ENCODE data around the gene CFAP46.
A peak's percentile ranks its signal among the peaks of the same experiment; 100 is the strongest.
"Not testable (repeated sequence)": the region's sequence is repeated elsewhere in the genome, so short reads cannot be mapped to it uniquely, and the experiment has no call there.

CFAP46 gene

DNA sequence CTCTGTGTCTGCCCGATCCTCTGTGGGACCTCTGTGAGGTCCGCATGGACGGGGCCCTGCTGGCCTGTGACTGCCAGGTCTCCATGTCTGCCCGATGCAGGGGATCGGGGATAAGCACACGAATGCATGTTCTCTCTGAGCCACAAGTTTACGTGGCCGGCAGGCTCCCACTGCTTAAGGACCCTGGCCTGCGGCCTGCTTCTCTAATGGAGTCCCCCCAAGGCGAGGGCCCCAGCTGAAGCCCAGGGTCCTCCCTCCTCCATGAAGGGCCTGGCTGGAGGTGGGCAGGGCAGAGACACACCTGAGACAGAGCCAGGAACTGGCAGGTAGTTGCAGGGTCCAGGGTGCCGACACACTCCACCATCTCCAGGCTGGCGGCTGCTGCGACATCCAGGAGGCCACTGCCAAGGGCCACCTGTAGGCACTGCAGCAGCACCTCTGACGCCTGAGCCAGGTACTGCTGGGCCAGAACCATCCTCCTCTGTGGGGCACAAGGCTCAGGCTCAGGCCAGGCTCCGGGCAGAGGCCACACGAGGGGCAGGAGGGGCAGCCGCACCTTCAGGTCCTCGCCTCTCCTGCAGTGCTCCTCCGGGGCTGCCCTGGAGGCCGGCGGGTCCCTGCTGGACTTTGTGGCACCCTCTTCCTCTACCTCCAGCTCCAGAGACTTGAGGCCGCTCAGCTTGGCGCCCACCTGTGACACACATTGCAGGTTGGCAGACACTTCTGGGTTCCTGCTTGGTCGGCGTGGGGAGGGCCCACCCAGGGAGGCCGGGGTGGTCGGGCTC, 95.5 kb downstream of the CFAP46 start:
- no peak for DNase-seq (ENCODE audit: low read depth in 1 of 2, low spot score in 1 of 2)

DNA sequence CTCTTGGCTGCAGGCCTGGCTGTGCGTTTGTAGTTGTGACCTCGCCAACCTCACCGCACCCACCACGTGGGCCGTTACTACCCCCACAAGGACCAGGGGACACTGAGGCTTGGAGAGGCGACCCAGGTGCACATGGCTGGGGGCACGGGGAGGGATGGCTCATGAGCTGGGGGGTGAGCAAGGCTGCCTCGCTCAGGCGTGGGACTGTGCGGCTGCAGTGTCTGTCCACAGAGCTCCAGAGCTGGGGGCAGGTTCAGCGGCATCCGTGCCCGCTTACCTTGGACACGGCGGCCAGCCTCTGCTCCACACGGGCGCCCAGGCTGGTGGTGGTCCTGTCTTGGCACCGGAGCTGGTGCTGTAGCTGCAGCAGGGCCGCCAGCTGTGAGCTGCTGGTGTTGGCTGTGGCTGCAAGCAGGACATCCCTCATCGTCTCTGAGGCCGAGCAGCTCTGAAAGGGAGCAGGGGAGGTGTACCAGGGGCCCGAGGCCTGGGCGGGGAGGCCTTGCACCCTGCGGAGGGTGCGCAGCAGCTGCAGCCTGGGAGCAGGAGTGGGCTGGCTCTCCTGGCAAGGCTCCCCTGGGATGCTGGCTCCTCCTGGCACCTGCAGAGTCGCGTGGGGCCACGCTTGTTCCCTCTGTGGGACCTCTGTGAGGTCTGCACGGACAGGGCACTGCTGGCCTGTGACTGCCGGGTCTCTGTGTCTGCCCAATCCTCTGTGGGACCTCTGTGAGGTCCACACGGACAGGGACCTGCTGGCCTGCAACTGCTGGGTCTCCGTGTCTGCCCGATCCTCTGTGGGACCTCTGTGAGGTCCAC, 96.4 kb downstream of the CFAP46 start:
- no peak for DNase-seq (ENCODE audit: low read depth in 1 of 2, low spot score in 1 of 2)

DNA sequence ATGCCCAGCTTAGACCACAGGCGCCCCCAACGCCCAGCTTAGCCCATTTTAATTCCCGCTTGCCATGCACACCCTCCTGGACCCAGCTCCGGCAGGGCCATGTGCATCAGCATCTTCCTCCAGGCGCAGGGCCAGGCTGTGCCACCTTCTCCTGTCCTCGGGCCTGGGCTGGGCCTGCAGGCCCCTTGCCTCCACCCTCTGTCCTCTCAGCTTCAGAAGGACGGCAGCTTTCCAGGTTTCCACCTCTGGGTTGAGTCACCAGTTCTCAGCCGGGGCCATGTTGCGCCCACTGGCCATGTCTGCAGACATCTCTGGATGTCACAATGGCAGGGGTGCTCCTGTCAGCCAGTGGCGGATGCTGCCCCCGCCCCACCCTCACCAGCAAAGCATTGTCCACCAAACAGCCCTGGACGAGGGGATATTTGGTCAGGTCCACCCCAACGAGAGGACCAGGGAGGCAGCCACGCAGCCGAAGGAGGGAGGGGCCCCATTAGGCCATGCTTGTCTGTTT, 97.3 kb downstream of the CFAP46 start:
- DNase-seq (ENCODE audit: low read depth in 1 of 2, low spot score in 1 of 2) = no peak

DNA sequence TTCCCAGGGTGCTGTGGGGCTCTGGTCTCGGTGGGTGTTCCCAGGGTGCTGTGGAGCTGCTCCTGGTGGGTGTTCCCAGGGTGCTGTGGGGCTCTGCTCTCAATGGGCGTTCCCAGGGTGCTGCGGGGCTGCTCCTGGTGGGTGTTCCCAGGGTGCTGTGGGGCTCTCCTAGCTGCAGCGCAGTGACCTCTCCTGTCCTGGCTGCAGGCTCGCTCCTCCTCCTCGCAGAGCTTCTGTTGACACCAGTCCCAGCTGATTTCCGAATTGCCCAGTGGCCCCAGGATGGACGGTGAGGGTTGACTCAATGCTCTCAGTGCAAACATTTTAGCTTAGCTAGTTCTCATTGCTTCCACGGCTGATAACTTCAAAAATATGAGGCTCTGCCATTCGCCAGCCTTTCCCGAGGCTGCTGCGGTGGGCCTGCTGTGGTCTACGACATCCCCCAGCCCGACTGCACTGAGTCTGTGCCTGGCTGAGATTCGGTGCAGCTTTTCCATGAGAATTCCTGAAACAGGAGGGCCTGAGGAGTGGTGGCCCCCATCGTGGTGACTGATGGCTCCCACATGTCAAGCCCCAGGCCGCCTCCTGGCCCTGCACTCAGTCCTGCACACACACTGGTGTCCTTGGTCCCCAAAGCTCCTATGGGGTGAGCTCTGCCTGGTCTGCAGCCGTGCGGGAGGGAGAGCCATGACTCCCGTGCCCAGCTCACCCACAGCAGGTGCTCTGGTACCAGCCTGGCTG, 98.1 kb downstream of the CFAP46 start:
- DNase-seq (ENCODE audit: low read depth in 1 of 2, low spot score in 1 of 2) = no peak

DNA sequence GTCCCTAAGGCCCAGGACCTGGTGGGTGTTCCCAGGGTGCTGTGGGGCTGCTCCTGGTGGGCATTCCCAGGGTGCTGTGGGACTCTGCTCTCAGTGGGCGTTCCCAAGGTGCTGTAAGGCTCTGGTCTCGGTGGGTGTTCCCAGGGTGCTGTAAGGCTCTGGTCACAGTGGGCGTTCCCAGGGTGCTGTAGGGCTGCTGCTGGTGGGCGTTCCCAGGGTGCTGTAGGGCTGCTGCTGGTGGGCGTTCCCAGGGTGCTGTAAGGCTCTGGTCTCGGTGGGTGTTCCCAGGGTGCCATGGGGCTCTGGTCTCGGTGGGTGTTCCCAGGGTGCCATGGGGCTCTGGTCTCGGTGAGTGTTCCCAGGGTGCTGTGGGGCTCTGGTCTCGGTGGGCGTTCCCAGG, 99.1 kb downstream of the CFAP46 start:
- not testable (repeated sequence) for DNase-seq (ENCODE audit: low read depth in 1 of 2, low spot score in 1 of 2)

DNA sequence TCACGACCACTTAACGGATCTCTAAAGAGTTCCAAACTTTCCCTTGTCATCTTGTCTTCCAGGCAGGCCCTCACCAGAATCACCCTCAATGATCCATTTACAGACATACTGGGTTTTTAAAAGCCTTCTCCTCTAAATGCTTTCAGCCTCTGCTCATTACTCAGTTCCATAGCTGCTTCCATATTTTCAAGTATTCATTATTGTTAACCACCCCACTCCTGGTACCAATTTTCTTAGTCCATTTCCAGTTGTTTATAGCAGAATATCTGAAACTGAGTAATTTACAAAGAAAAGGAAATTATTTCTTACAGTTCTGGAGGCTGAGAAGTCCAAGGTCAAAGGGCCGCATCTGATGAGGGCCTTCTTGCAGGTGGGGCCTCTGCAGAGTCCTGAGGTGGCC, 100.0 kb downstream of the CFAP46 start:
- no peak for DNase-seq (ENCODE audit: low read depth in 1 of 2, low spot score in 1 of 2)

DNA sequence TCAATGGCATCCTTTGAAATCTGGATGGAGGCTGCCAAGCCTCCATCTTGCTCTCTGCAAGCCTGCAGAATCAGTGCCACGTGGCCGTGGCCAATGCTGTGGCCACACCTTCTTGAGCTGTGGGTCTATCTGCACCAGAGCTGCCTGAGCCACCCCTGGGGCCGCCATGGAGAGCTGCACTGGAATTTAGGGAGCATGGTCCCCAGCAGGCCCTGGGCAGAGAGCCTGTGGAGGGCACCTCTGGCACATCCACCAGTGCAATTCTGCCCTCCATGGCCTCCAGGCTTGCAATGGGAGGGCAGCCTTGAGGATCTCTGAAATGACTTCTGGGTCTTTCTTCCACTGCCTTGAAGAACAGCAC, 100.8 kb downstream of the CFAP46 start:
- no peak for DNase-seq (ENCODE audit: low read depth in 1 of 2, low spot score in 1 of 2)

DNA sequence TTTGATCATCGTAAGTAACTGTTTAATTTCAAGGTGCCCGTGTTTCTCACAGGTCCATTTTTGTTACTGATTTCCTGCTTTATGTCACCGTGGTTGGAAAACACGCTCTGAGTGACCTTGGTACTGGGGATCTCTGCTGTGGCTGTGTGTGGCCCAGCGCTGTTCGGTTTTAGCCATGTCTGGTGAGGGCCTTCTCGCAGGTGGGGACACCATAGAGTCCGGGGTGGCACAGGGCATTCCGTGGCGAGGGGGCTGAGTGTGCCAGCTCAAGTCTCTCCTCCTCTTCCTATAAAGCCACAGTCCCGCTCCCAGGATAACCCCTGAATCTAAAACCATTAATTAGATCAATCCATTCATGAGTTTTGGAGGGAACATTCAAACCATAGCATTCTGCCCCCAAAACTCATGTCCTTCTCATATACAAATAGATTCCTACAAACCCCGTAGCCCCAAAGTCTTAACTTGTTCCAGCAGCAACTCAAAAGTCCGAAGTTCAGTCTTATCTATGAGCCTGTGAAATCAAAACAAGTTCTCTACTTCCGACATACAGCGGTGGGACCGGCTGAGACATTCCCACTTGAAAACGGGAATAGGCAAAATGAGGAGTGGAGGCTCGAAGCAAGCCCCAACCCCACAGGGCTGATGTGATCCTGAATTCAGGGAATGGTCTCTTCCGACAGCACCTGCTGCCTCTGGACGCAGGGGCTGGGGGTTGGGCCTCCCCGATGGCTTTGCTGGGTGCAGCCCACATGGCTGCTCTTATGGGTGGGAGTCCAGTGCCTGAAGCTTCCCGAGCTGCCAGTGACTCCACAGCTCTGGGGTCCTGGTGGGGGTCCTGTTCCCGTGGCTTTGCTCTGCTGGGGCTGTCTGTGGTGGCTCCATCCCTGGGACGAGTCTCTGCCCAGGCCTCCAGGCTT, 101.4 kb downstream of the CFAP46 start:
- DNase-seq (ENCODE audit: low read depth in 1 of 2, low spot score in 1 of 2) = no peak

DNA sequence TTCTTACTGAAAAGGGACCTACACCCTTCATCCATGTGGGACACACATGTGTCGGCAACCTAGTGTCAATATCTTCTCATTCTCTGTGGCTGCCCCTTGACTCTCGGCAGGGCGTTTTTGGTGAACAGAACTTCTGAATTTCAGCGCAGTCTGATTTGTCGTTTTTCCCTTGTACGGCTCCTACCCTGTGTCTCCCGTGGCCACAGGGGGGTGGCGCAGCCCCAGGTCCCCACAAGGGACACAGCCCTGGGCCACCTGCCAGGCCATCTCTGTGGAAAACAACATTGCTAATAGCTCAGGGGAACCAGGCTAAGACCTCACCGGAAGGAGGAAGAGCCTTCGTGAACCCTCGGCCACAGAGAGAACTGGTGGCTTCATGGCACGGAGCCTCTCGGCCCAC, 103.3 kb downstream of the CFAP46 start:
- DNase-seq (ENCODE audit: low read depth in 1 of 2, low spot score in 1 of 2) = no peak

DNA sequence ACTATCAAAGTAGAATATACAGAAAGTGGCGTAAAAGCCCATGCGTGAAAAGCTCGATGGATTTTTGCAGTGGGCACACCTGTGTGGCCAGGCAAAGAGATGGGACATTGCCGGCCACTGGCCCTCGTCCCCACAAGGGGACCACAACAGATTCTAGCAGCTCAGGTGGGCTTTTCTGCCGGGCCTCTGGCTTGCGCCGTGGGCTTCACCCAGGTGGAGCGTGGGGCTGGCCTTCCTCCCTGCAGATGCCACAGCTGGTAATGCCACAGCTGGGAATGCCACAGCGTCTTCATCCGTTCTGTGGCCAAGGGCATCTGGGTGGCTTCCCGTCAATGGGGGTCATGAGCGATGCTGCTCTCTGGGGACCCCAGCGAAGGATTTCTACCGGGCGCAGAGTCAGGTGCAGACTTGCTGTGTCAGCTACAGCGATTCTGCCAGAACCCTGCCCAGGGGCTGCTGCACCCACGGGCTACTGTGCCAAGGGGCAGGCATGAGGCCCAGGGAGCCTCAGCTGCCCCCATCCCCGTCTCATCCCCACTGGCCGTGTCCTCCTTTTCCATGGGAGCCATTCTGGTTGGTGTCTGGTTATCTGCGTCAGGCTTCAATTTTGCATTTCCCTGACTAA, 103.9 kb downstream of the CFAP46 start:
- no peak for DNase-seq (ENCODE audit: low read depth in 1 of 2, low spot score in 1 of 2)

DNA sequence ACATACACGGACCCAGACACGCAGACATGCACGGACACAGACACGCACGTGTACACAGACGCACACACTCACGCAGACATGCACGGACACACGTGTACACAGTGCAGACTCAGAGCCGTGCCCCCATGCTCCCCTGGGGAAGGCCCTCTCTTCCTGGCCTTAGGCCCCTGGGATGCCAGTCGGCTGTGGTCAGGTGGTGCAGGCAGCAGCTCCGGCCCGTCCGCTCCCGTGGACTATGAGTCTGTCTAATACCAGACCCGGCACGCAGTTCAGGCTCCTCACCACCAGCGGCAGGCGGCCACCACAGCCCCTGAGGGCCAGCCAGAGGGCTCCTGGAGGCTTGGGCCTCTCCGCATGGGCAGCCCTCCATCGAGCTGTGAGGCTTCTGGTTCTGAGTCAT, 104.5 kb downstream of the CFAP46 start:
- DNase-seq (ENCODE audit: low read depth in 1 of 2, low spot score in 1 of 2) = no peak

DNA sequence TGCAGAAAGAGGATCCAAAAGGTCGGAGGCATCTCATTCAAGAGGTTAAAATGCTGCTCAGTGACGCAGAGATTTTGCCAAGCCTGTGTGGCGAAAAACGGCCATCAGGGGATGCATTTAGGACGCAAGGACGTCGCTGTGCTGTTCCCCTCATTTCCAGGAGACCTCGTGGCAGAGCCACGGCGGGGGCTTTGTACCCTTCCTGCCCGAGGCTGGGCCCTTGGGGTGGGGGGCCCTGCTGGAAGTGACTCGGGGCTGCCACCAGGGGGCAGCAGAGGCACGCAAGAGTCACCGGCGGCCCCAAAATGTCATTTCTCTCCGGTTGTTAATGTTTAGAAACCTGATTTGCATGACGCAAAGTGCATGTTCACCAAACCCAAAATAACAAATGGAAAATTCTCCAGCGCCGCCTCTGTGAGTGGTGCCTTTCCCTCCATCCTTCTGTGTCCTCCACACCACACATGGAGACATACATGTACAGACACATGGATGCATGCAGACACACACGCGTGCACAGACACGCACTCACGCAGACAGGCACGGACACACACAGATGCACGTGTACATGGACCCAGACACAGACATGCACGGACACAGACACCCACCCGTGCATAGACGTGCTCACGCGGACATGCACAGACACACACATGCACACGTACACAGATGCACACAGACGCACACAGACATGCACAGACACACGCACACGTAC, 105.4 kb downstream of the CFAP46 start:
- DNase-seq (ENCODE audit: low read depth in 1 of 2, low spot score in 1 of 2) = peak in 1 of 2 donors; percentile 44

DNA sequence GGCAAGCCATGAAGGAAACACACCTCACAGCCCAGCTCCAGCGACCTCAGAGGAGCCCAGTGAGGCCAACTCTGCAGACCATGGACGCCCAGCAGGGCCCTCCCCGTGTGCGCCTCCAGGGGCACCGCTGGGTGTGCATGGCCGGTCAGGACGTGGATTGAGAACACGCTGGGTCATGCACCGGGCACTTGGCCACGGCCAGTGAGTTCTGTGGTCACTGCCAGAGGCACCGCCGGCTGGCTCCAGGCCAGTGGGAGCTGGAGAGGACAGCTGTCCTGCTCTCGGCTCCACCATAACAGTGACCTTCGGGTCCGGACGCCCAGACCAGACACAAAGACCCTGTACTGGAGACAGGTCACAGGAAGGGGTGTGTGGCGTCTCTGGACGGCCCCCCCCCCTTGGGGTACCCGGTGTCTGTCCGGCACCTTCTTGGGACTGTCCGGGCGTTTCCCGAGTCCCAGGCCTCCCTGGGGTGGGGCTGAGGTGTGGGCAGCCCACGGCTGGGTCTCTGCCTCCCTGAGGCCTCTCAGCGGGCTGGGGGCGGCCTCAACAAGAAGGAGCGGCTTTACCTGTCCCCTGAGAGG, 106.0 kb downstream of the CFAP46 start:
- no peak for DNase-seq (ENCODE audit: low read depth in 1 of 2, low spot score in 1 of 2)

DNA sequence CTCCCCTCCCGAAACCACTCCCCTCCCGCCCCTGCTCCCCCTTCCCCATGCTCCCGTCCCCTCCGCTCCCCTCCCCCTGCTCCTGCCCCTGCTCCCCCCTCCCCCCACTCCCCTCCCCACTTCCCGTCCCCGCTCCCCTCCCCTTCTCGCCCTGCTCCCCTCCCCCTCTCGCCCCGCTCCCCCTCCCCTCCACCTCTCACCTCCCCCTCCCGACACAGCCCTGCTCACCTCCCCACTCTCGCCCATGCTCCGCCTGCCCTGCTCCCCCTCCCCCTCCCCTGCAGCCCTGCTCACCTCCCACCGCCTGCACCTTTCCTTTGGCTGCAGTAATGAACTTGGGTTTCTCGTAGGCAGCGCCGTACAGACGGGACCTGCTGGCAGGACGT, 106.5 kb downstream of the CFAP46 start:
- DNase-seq (ENCODE audit: low read depth in 1 of 2, low spot score in 1 of 2) = no peak

DNA sequence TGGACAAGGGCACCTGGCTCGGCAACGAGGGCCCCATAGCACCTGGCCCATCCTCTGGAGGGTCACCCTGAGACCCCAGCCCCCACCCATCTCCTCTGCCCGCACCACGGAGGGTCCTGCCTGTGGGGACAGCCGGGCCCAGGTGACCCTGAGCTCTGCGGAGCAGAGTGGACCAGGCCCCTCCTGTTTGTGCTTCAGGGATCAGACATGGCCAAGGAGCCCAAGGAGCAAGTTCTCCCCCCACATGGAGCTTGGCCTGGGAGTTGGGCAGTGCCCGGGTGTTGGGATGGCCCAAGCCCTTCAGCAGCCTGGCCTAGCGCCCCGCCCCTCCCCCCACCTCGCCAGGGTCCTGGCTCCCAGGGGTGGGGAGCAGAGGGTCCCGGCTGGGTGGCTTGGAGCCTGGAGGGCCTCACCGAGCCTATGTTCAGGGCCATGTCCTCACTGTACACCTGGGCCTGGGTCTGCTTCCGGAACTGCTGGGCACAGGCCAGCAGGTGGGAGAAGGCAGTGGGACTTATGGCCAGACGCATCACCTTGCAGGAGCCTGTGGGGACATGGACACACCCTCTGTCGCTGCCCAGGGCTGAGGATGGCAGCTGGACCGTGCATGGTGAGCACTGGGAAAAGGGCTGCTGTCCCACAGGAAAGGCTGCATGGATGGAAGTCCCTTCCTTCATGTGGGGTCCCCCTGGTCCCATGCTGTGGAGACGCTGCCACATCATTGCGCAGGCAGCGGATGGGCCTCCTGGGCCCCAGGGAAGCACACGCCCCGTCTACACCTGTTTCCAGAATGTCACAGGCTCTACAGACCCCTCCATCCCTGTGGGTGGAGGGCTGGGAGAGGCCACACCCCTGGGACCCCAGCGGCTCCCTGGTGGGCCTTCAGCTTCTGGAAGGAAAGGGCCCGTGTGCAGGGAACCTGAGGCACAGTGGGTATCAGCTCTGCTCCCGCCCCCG, 107.2 kb downstream of the CFAP46 start:
- no peak for DNase-seq (ENCODE audit: low read depth in 1 of 2, low spot score in 1 of 2)

DNA sequence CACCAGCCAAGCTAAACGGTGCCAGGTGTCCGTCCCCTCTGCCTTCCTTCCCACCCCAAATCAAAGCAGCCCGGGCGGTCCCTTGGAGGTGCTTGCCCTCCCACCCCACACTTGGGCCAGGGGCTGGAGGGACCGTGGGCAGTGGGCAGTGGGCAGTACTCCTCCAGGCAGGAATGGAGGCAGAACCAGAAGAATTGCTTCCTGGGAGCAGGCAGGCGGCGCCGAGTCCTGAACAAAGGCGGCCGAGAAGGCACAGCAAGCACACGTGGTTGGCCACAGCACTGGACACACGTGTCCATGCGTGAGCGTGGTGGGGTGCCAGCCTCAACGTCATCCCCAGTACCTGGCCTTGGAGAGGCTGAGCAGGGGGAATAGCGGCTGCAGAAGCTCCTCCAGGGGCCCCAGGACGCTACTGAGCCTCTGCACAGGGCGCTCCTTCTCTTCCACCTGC, 108.0 kb downstream of the CFAP46 start:
- no peak for DNase-seq (ENCODE audit: low read depth in 1 of 2, low spot score in 1 of 2)

DNA sequence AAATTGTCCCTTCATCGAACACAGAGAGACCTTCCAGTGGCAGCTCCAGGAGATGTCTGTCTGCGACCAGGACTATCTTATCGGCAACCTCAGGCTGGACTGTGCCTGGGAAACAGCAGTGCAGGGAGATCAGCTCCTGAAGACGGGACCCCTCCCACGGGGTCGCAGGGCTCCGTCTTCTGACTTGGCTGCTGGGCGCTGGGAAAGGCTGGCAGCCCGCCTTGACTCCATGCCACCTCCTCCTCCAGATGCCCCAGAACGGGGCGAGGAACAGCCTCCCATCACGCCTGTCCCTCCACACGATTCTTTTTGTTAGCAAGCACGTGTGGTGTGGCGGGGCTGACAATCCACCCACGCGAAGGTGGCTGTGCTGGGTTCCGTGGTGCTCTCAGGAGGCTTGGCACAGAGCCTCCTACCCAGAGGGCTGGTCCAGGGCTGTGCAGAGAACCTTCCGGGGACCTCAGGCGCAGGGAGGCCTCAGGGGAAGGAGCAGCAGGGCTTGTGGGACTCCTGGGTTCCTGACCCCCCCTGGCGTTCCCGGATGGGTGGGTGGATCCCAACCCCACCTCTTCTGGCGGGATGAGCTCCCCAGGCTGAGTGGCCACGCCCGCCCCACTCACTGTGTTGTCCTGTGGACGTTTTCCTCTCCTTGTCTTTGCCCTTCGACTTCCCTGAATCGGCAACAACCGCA, 108.8 kb downstream of the CFAP46 start:
- DNase-seq (ENCODE audit: low read depth in 1 of 2, low spot score in 1 of 2) = no peak
